GM18526 (cell line): ENCODE measurements around the gene TIPARP.

Experiments
- POLR2A ChIP-seq: IDR thresholded peaks from 3 replicates; pipeline ENCODE4 v1.6.1; 2011; ENCODE audit not compliant: insufficient read length; ENCODE audit errors: extremely low read depth

Gene TIPARP

GRCh38 chr3:156664011-156664830 is 10.2 kb upstream of the TIPARP start:
- no peak for TF ChIP-seq POLR2A

- no peak for TF ChIP-seq POLR2A
Observed at GRCh38 chr3:156664831-156665178, 9.6 kb upstream of the TIPARP start.

- TF ChIP-seq POLR2A: no peak
Observed at GRCh38 chr3:156665291-156665690, 9.1 kb upstream of the TIPARP start.

- TF ChIP-seq POLR2A: no peak
Observed at GRCh38 chr3:156666073-156666472, 8.3 kb upstream of the TIPARP start.

GRCh38 chr3:156668073-156668763 is 6.2 kb upstream of the TIPARP start:
- TF ChIP-seq POLR2A: no peak

GRCh38 chr3:156670077-156670476 is 4.3 kb upstream of the TIPARP start:
- no peak for TF ChIP-seq POLR2A

- no peak for TF ChIP-seq POLR2A
Observed at GRCh38 chr3:156670652-156671051, 3.7 kb upstream of the TIPARP start.

GRCh38 chr3:156673732-156674045 is 701 bp upstream of the TIPARP start:
- TF ChIP-seq POLR2A: no peak

- TF ChIP-seq POLR2A: no peak
Observed at GRCh38 chr3:156674911-156675829, 780 bp downstream of the TIPARP start.

- no peak for TF ChIP-seq POLR2A
Observed at GRCh38 chr3:156675830-156676767, 1.7 kb downstream of the TIPARP start.

GRCh38 chr3:156676768-156677479 is 2.5 kb downstream of the TIPARP start:
- no peak for TF ChIP-seq POLR2A

- no peak for TF ChIP-seq POLR2A
Observed at GRCh38 chr3:156677536-156677935, 3.1 kb downstream of the TIPARP start.

- TF ChIP-seq POLR2A: no peak
Observed at GRCh38 chr3:156678197-156678596, 3.8 kb downstream of the TIPARP start.
